Sigmoid colon (tissue), 7 donors: ENCODE results near the gene ACTA1. TPM values are rescaled to one million over a fixed set of nuclear protein-coding genes. Genes with fewer than 3 reads are reported as not detected.
"Not testable (repeated sequence)": the region's sequence is repeated elsewhere in the genome, so short reads cannot be mapped to it uniquely, and the experiment has no call there.

Experiments
- DNase-seq: peaks from one replicate; pipeline ENCODE4 v3.0.0-alpha.2; 2019
- H3K27ac ChIP-seq, 4 donors: fragments of 200-600 bp; sonication (generic); one replicate each; pipeline ENCODE4 v1.5.1; 2016 to 2019; ENCODE audit warnings: mild to moderate bottlenecking in 1 of 4
- H3K27me3 ChIP-seq, 3 donors: fragments of 200-600 bp; sonication (generic); one replicate each; pipeline ENCODE4 v1.5.1; 2019; ENCODE audit warnings: mild to moderate bottlenecking in 1 of 3
- H3K36me3 ChIP-seq, 4 donors: fragments of 200-600 bp; sonication (generic); one replicate each; pipeline ENCODE4 v1.5.1; 2016 to 2019
- H3K4me1 ChIP-seq, 4 donors: fragments of 200-600 bp; sonication (generic); one replicate each; pipeline ENCODE4 v1.5.1; 2017 to 2019
- H3K4me3 ChIP-seq, 4 donors: fragments of 200-600 bp; sonication (generic); one replicate each; pipeline ENCODE4 v1.5.1; 2017 to 2019; ENCODE audit warnings: mild to moderate bottlenecking in 2 of 4, moderate library complexity in 1 of 4
- H3K9me3 ChIP-seq, 4 donors: fragments of 200-600 bp in 3 of 4; sonication (generic) in 3 of 4; one replicate each; pipeline versions ENCODE4 v1.5.1 to v1.6.1; 2013 to 2019
- CTCF ChIP-seq, 4 experiments: fragments of 450-650 bp in 3 of 4; fragments of 200-600 bp in 1 of 4; IDR thresholded peaks; one replicate each; pipeline ENCODE4 v1.5.1; 2016 to 2019; ENCODE audit warnings: antibody characterized with exemption in 4 of 4, mild to moderate bottlenecking in 3 of 4, moderate library complexity in 2 of 4
- EP300 ChIP-seq, 4 donors: sonication (generic); formaldehyde crosslinking; IDR thresholded peaks; one replicate each; pipeline ENCODE4 v1.6.1; 2017; ENCODE audit warnings: antibody characterized with exemption in 4 of 4
- POLR2A ChIP-seq, 2 donors: fragments of 450-650 bp; IDR thresholded peaks; one replicate each; pipeline ENCODE4 v1.6.1; 2016; ENCODE audit warnings: antibody characterized with exemption in 2 of 2, mild to moderate bottlenecking in 2 of 2, moderate library complexity in 2 of 2
- POLR2AphosphoS5 ChIP-seq, 4 donors: sonication (generic); formaldehyde crosslinking; IDR thresholded peaks; one replicate each; pipeline ENCODE4 v1.6.1; 2017; ENCODE audit warnings: antibody characterized with exemption in 4 of 4
- WGBS, 2 donors: extraction: QIAGEN DNeasy Blood & Tissue Kit; methylation state at CpG; one replicate each; pipeline ENCODE4 v1.1.7; 2013; 5-methylcytosine and 5-hydroxymethylcytosine counted together
- intact Hi-C: fragments of 100-400 bp; cut with DNase I; formaldehyde crosslinking; loops from one replicate; pipeline ENCODE4 v1.15.1; 2023
- polyA plus RNA-seq, 3 donors: library from polyadenylated mRNA; stranded (reverse); fragments of 200-250 nt; gene quantifications; one replicate each; pipeline ENCODE4 v1.2.3, GENCODE V29; 2013
- total RNA-seq, 4 donors: library from RNA; depleted of rRNA; stranded (reverse); fragments of >200 nt; gene quantifications; one replicate each; pipeline ENCODE4 v1.1.0, GENCODE V29; 2016
- donor health status: healthy with polysubstance abuse.
- donor health status: Bipolar disorder and iron deficiency.
- donor health status: healthy.

The ACTA1 gene
- total and polyA plus RNA-seq, 7 donors: 0.36 to 36.0 (median 2.9) TPM; not detected in 3

DNA sequence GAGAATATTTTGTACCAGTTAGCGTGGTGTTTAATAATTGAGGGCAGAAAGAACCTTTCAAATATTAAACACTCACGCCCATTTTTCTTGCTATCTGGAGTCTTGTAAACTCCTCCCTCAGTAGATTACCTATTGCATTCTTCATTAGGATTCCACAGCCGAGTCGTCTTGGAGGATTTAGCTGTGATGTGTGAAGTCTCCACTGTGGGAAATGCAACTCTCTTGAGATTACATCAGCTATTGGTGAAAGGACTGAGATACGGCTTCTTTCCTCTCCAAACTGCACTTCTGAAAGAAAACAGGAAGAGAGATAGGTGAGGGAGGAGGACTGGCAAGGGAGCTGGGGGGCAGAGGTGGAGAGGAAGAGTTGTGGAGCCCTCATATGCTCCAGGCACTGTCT is 36.1 kb downstream of the ACTA1 start:
- no peaks in the 10 kb centered on the region for H3K9me3 ChIP-seq
- intact Hi-C loops: no loop called here
- H3K27me3 ChIP-seq: peaks cover 3 to 27% (median 3%) of the 10 kb centered on the region in 3 donors
- no peak overlapping the region for H3K27ac ChIP-seq
- TF ChIP-seq EP300 (IDR thresholded peaks at IDR 0.05) (no peak), POLR2A (IDR thresholded peaks at IDR 0.05) (no peak), POLR2AphosphoS5 (IDR thresholded peaks at IDR 0.05) (no peak), CTCF (IDR thresholded peaks at IDR 0.05) (no peak)
- no peak overlapping the region for H3K4me3 ChIP-seq
- H3K36me3 ChIP-seq: no peaks in the 10 kb centered on the region
- H3K4me1 ChIP-seq: no peaks in the 10 kb centered on the region
- no peak for DNase-seq
- WGBS, 2 donors: 50 to 53% methylated on average over 5 of the region's 5 CpGs

- H3K4me1 ChIP-seq: no peaks in the 10 kb centered on the region
- no peak overlapping the region for H3K27ac ChIP-seq
- TF ChIP-seq POLR2A (IDR thresholded peaks at IDR 0.05): no peak
- no peak for TF ChIP-seq POLR2AphosphoS5 (IDR thresholded peaks at IDR 0.05)
- TF ChIP-seq CTCF (IDR thresholded peaks at IDR 0.05): no peak
- TF ChIP-seq EP300 (IDR thresholded peaks at IDR 0.05): no peak
- H3K4me3 ChIP-seq: no peak overlapping the region
- 41 to 64% methylated on average over 11 of the region's 11 CpGs for WGBS, 2 donors
- no peaks in the 10 kb centered on the region for H3K36me3 ChIP-seq
- no peak for DNase-seq
- intact Hi-C loops: no loop called here
- H3K9me3 ChIP-seq: no peaks in the 10 kb centered on the region
- peaks cover 0 to 19% (median under 1%) of the 10 kb centered on the region in 3 donors for H3K27me3 ChIP-seq
Observed at GRCh38 chr1:229396585-229397206, 37.2 kb downstream of the ACTA1 start.

DNA sequence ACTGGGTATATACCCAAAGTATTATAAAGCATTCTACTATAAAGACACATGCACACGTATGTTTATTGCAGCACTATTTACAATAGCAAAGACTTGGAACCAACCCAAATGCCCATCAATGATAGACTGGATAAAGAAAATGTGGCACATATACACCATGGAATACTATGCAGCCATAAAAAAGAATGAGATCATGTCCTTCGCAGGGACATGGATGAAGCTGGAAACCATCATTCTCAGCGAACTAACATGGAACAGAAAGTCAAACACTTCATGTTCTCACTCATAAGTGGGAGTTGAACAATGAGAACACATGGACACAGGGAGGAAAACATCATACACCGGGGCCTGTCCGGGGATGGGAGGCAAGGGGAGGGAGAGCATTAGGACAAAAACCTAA is 39.4 kb downstream of the ACTA1 start:
- H3K27me3 ChIP-seq: peaks cover 0 to 19% (median 0%) of the 10 kb centered on the region in 3 donors
- H3K4me3 ChIP-seq, intact Hi-C loops, H3K9me3 ChIP-seq, H3K36me3 ChIP-seq, H3K27ac ChIP-seq, DNase-seq, H3K4me1 ChIP-seq: not testable (repeated sequence)
- 78 to 91% methylated on average over 5 of the region's 5 CpGs for WGBS, 2 donors

GRCh38 chr1:229392936-229393335 is 41.0 kb downstream of the ACTA1 start:
- DNase-seq: no peak
- TF ChIP-seq POLR2AphosphoS5 (IDR thresholded peaks at IDR 0.05) (no peak), POLR2A (IDR thresholded peaks at IDR 0.05) (no peak), CTCF (IDR thresholded peaks at IDR 0.05) (no peak), EP300 (IDR thresholded peaks at IDR 0.05) (no peak)
- 77 to 87% methylated on average over 4 of the region's 4 CpGs for WGBS, 2 donors
- Histone ChIP-seq H3K27me3 (peaks cover 0 to 19% (median 0%) of the 10 kb centered on the region in 3 donors), H3K9me3 (no peaks in the 10 kb centered on the region), H3K4me3 (no peak overlapping the region), H3K27ac (no peak overlapping the region), H3K36me3 (no peaks in the 10 kb centered on the region), H3K4me1 (no peaks in the 10 kb centered on the region)
- intact Hi-C loops: no loop called here

DNA sequence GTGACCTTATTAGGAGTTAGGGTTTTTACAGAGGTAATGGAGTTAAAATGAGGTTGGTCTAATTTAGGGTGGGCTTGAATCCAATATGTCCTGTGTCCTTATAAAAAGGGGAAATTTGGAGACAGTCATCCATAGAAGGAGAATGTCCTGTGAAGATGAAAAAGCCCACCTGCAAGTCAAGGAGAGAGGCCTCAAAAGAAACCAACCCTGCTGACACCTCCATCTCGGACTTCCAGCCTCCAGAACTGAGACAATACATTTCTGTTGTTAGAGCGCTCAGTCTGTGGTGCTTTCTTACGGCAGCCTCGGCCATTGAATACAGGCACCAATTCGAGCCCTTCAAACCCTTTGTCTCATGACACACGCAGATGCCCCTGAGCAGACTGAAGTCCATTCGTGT is 43.8 kb downstream of the ACTA1 start:
- H3K4me3 ChIP-seq: no peak overlapping the region
- no peak overlapping the region for H3K27ac ChIP-seq
- no peaks in the 10 kb centered on the region for H3K4me1 ChIP-seq
- DNase-seq: no peak
- TF ChIP-seq EP300 (IDR thresholded peaks at IDR 0.05) (no peak), CTCF (IDR thresholded peaks at IDR 0.05) (no peak), POLR2A (IDR thresholded peaks at IDR 0.05) (no peak), POLR2AphosphoS5 (IDR thresholded peaks at IDR 0.05) (no peak)
- intact Hi-C loops: no loop called here
- 92% methylated on average over 7 of the region's 7 CpGs for WGBS, 2 donors
- no peaks in the 10 kb centered on the region for H3K9me3 ChIP-seq
- no peaks in the 10 kb centered on the region for H3K36me3 ChIP-seq
- H3K27me3 ChIP-seq: peaks cover 0 to 15% (median 0%) of the 10 kb centered on the region in 3 donors
